Heart right ventricle (tissue), 16 donors: ENCODE measurements around the gene VASP. TPM values are rescaled to one million over a fixed set of nuclear protein-coding genes. Genes with fewer than 3 reads are reported as not detected.
A peak's percentile ranks its signal among the peaks of the same experiment; 100 is the strongest.

Source experiments
- ATAC-seq, 8 donors: fragments of 200-7000 bp; cut with Tn5 transposase; one replicate each; pipeline ENCODE4 v1.9.1; 2020; ENCODE audit warnings: mild to moderate bottlenecking in 8 of 8, moderate library complexity in 8 of 8, moderate number of reproducible peaks in 1 of 8
- DNase-seq, 2 donors: peaks; one replicate each; pipeline ENCODE4 v3.0.0-alpha.2; 2020
- H3K27ac ChIP-seq, 10 donors: fragments of 200-600 bp; sonication (generic) in 2 of 10; one replicate each; pipeline versions ENCODE4 v1.5.0 to v1.8.0; 2020 to 2022; ENCODE audit warnings: mild to moderate bottlenecking in 3 of 10
- H3K27me3 ChIP-seq, 7 donors: fragments of 200-600 bp; one replicate each; pipeline ENCODE4 v1.8.0; 2021 to 2022; ENCODE audit warnings: mild to moderate bottlenecking in 2 of 7
- H3K36me3 ChIP-seq, 9 donors: fragments of 200-600 bp; sonication (generic) in 1 of 9; one replicate each; pipeline versions ENCODE4 v1.5.0 to v1.8.0; 2020 to 2022; ENCODE audit warnings: mild to moderate bottlenecking in 2 of 9
- H3K4me1 ChIP-seq, 9 donors: fragments of 200-600 bp; sonication (generic) in 1 of 9; one replicate each; pipeline versions ENCODE4 v1.5.0 to v1.8.0; 2020 to 2022; ENCODE audit warnings: mild to moderate bottlenecking in 4 of 9
- H3K4me3 ChIP-seq, 10 donors: fragments of 200-600 bp; sonication (generic) in 2 of 10; one replicate each; pipeline versions ENCODE4 v1.5.0 to v1.8.0; 2020 to 2022; ENCODE audit warnings: mild to moderate bottlenecking in 7 of 10, moderate library complexity in 2 of 10
- H3K9me3 ChIP-seq, 11 donors: fragments of 200-600 bp in 10 of 11; sonication (generic) in 2 of 11; one replicate each; pipeline versions ENCODE4 v1.5.0 to v1.8.0; 2013 to 2022; ENCODE audit warnings: mild to moderate bottlenecking in 2 of 11, control low read depth in 1 of 11, moderate library complexity in 1 of 11
- CTCF ChIP-seq, 9 donors: fragments of 200-600 bp; sonication (generic) in 2 of 9; IDR thresholded peaks; one replicate each; pipeline versions ENCODE4 v1.5.0 to v1.8.0; 2021 to 2022; ENCODE audit warnings: antibody characterized with exemption in 9 of 9, mild to moderate bottlenecking in 5 of 9, moderate library complexity in 1 of 9
- WGBS, 2 donors: extraction: QIAGEN DNeasy Blood & Tissue Kit; methylation state at CpG; one replicate each; pipeline ENCODE4 v1.1.7; 2013; ENCODE audit warnings: inconsistent platforms in 1 of 2; 5-methylcytosine and 5-hydroxymethylcytosine counted together
- intact Hi-C, 10 donors: fragments of 100-400 bp; cut with DNase I; formaldehyde crosslinking; loops; one replicate each; pipeline versions ENCODE4 v1.11.1 to v1.14.2; 2022
- polyA plus RNA-seq, 2 donors: library from polyadenylated mRNA; stranded (reverse); fragments of 200-250 nt; gene quantifications; one replicate each; pipeline ENCODE4 v1.2.3, GENCODE V29; 2013
- total RNA-seq, 10 donors: library from RNA; stranded (reverse); fragmentation: NEBNext Ultra II Directional in 3 of 10; extraction: Animal tissue kit (Norgen Biotek cat#: 25700) in 3 of 10; gene quantifications; one replicate each; pipeline versions ENCODE4 v1.2.1 to v1.2.4, GENCODE V29; 2021 to 2023
- donor health status: Arrhythmogenic right ventricular cardiomyopathy.
- donor health status: ischemic (EF 13 %, LVEDD 7.1; RV severe dilation, severe dysfunction).
- donor health status: healthy with polysubstance abuse.
- donor health status: DM: no; HTN: yes; CAD: no.
- donor health status: DM: no; HTN: no; CAD: no.
- donor health status: ischemic (EF 25% LVEDD 6.9; RV normal size, moderate dysfunction).
- donor health status: ischemic (EF 25% LVEDD 5.7; RV mildly dilated, moderate dysfunction).
- donor health status: healthy.
- donor health status: DM: yes; HTN: yes; CAD: no.
- donor health status: Ischemic cardiomyopathy.
- donor health status: ischemic (EF 35%, LVEDD 5.7; RV mildly dilated, moderate dysfunction).
- donor health status: nonischemic (EF 11% LVEDD 7.7; RV severe dilation, severe dysfunction).
- donor health status: DM: yes; HTN: yes; CAD: no.
- donor health status: PGD.
- donor health status: ischemic (EF 29% LVEDD 5.4; RV normal size, mild dysfunction).
- donor health status: nonischemic (EF 23%, LVEDD 6.1; RV moderate dilation, normal function).

Gene VASP
- total and polyA plus RNA-seq, 12 donors: 24.9 to 78.6 (median 43.6) TPM

- TF ChIP-seq CTCF (IDR thresholded peaks at IDR 0.05): no peak
- Histone ChIP-seq H3K36me3 (peaks cover 0 to 9% (median 0%) of the 10 kb centered on the region in 9 donors), H3K27me3 (peaks cover 0 to 31% (median 0%) of the 10 kb centered on the region in 7 donors), H3K9me3 (no peaks in the 10 kb centered on the region), H3K4me3 (peak overlapping the region; percentile 36 to 73 (median 69)), H3K27ac (peak overlapping the region in 9 of 10 donors; percentile 54 to 87 (median 68)), H3K4me1 (peaks cover 3 to 40% (median 34%) of the 10 kb centered on the region in 9 donors)
- intact Hi-C loops: loop anchor here in 3 of 10 donors (10.0 kb wide), 1 partner anchor 152 kb away; no protein-coding TSS in a partner anchor
- ATAC-seq (peak; percentile 53 to 78 (median 66)), DNase-seq (peak; percentile 65 to 76)
- 4 to 13% methylated on average over 32 of the region's 32 CpGs for WGBS, 2 donors
Observed at GRCh38 chr19:45492627-45493470, 14.4 kb upstream of the VASP start.

- peaks cover 10 to 55% (median 49%) of the 10 kb centered on the region in 9 donors for H3K4me1 ChIP-seq
- no peak for TF ChIP-seq CTCF (IDR thresholded peaks at IDR 0.05)
- DNase-seq (no peak), ATAC-seq (no peak)
- H3K27me3 ChIP-seq: peaks cover 0 to 46% (median 13%) of the 10 kb centered on the region in 7 donors
- intact Hi-C loops: loop anchor here in 3 of 10 donors (10.0 kb wide), 1 partner anchor 150 kb away; no protein-coding TSS in a partner anchor
- 93 to 95% methylated on average over 38 to 39 of the region's 39 CpGs for WGBS, 2 donors
- H3K4me3 ChIP-seq: no peak overlapping the region
- H3K27ac ChIP-seq: no peak overlapping the region
- H3K9me3 ChIP-seq: no peaks in the 10 kb centered on the region
- H3K36me3 ChIP-seq: no peaks in the 10 kb centered on the region
Observed at GRCh38 chr19:45494261-45494916, 12.9 kb upstream of the VASP start.

GRCh38 chr19:45495178-45495577 lies 12.1 kb upstream of the VASP start:
- Histone ChIP-seq H3K4me3 (no peak overlapping the region), H3K9me3 (no peaks in the 10 kb centered on the region), H3K36me3 (no peaks in the 10 kb centered on the region), H3K27me3 (peaks cover 0 to 52% (median 20%) of the 10 kb centered on the region in 7 donors), H3K27ac (no peak overlapping the region), H3K4me1 (peaks cover 10 to 60% (median 52%) of the 10 kb centered on the region in 9 donors)
- ATAC-seq: no peak
- DNase-seq: no peak
- intact Hi-C loops: loop anchor here in 3 of 10 donors (10.0 kb wide), 1 partner anchor 150 kb away; no protein-coding TSS in a partner anchor
- TF ChIP-seq CTCF (IDR thresholded peaks at IDR 0.05): no peak
- 91 to 92% methylated on average over 5 of the region's 5 CpGs for WGBS, 2 donors

GRCh38 chr19:45496349-45496953 lies 10.8 kb upstream of the VASP start:
- intact Hi-C loops: loop anchor here in 3 of 10 donors (10.0 kb wide), 1 partner anchor 148 kb away; no protein-coding TSS in a partner anchor

More at GRCh38 chr19:45496349-45496953, 10.8 kb upstream of the VASP start:
- Histone ChIP-seq H3K4me1 (peaks cover 10 to 66% (median 52%) of the 10 kb centered on the region in 9 donors), H3K4me3 (peak overlapping the region; percentile 44 to 86 (median 73)), H3K9me3 (no peaks in the 10 kb centered on the region), H3K36me3 (no peaks in the 10 kb centered on the region), H3K27me3 (peaks cover 0 to 52% (median 24%) of the 10 kb centered on the region in 7 donors), H3K27ac (peak overlapping the region in 5 of 10 donors; percentile 19 to 68 (median 47))
- WGBS, 2 donors: 1% methylated on average over 47 to 54 of the region's 54 CpGs
- no peak for TF ChIP-seq CTCF (IDR thresholded peaks at IDR 0.05)
- peak; percentile 13 to 39 (median 30) for ATAC-seq
- DNase-seq: peak in 1 of 2 donors; percentile 57
